ENCODE measurements around the gene CTBP2. TPM values are rescaled to one million over a fixed set of nuclear protein-coding genes. Genes with fewer than 3 reads are reported as not detected.
"Not testable (repeated sequence)": the region's sequence is repeated elsewhere in the genome, so short reads cannot be mapped to it uniquely, and the experiment has no call there.

The CTBP2 gene
- total and polyA plus RNA-seq, 4 donors, result 32.4 to 85.7 (median 68.7) TPM

DNA sequence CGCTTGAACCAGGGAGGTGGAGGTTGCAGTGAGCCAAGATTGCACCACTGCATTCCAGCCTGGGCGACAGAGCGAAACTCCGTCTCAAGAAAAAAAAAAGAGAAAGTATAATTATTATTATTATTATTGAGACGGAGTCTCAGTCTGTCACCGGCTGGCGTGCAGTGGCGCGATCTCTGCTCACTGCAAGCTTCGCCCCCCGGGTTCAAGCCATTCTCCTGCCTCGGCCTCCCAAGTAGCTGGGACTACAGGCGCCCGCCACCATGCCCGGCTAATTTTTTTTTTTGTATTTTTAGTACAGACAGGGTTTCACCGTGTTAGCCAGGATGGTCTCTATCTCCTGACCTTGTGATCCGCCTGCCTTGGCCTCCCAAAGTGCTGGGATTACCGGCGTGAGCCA is 2.9 kb upstream of the CTBP2 start:
- H3K4me3 ChIP-seq (ENCODE audit: low read length in 2 of 2); H3K27ac ChIP-seq (ENCODE audit: low read depth in 1 of 2, low read length in 2 of 2); H3K9me3 ChIP-seq (ENCODE audit: control insufficient read depth, low read length); DNase-seq; H3K4me1 ChIP-seq (ENCODE audit: control insufficient read depth in 1 of 2, insufficient read depth in 2 of 2, low read length in 2 of 2); ATAC-seq (ENCODE audit: low FRiP score); H3K36me3 ChIP-seq (ENCODE audit: control insufficient read depth in 1 of 2, insufficient read depth in 2 of 2, low read length in 1 of 2); H3K27me3 ChIP-seq (ENCODE audit: control insufficient read depth in 1 of 2, insufficient read depth in 2 of 2, low read length in 1 of 2): not testable (repeated sequence)
- intact Hi-C loops (cut with DNase I), result loop anchor here in 1 of 2 donors (5.0 kb wide), 1 partner anchor 246 kb away; no protein-coding TSS in a partner anchor
- 97% methylated on average over 19 of the region's 19 CpGs for WGBS, 2 donors

GRCh38 chr10:125162120-125162931 is 2.0 kb upstream of the CTBP2 start:
- Histone ChIP-seq H3K36me3 (ENCODE audit: control insufficient read depth in 1 of 2, insufficient read depth in 2 of 2, low read length in 1 of 2) (no peaks in the 10 kb centered on the region), H3K9me3 (ENCODE audit: control insufficient read depth, low read length) (no peaks in the 10 kb centered on the region), H3K4me1 (ENCODE audit: control insufficient read depth in 1 of 2, insufficient read depth in 2 of 2, low read length in 2 of 2) (peaks cover 0 to 4% of the 10 kb centered on the region in 2 donors), H3K27me3 (ENCODE audit: control insufficient read depth in 1 of 2, insufficient read depth in 2 of 2, low read length in 1 of 2) (no peaks in the 10 kb centered on the region), H3K4me3 (ENCODE audit: low read length in 2 of 2) (peak overlapping the region; percentile 83 to 99), H3K27ac (ENCODE audit: low read depth in 1 of 2, low read length in 2 of 2) (peak overlapping the region in 1 of 2 donors; percentile 95)
- intact Hi-C loops (cut with DNase I), result loop anchor here in 1 of 2 donors (5.0 kb wide), 1 partner anchor 245 kb away; no protein-coding TSS in a partner anchor
- WGBS, 2 donors, result 74 to 75% methylated on average over 51 of the region's 51 CpGs
- DNase-seq, result peak in 1 of 2 donors; percentile 76
- ATAC-seq (ENCODE audit: low FRiP score), result no peak

DNA sequence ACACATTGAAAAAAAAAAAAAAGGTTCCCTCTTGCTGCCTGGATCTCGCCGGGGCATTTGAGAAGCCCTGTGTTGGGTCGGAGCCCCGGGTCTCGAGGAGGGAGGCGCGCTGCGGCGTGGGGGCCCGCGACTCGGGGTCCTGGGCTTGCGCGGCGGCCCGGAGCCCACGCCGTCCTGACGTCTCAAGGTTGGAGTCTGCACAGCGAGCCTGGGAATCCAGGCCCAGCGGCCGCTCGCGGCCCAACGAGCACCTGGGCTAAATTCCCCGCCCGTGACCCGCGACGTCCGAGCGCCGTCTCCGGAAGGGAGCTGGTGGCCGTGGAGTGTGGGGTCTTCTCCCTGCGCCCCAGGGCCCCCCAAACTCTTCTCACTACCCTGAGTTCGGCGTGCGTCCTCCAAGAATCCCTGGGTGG is 1.4 kb upstream of the CTBP2 start:
- peak; percentile 12 for ATAC-seq (ENCODE audit: low FRiP score)
- no peaks in the 10 kb centered on the region for H3K36me3 ChIP-seq (ENCODE audit: control insufficient read depth in 1 of 2, insufficient read depth in 2 of 2, low read length in 1 of 2)
- peak in 1 of 2 donors; percentile 81 for DNase-seq
- no peaks in the 10 kb centered on the region for H3K27me3 ChIP-seq (ENCODE audit: control insufficient read depth in 1 of 2, insufficient read depth in 2 of 2, low read length in 1 of 2)
- no peaks in the 10 kb centered on the region for H3K9me3 ChIP-seq (ENCODE audit: control insufficient read depth, low read length)
- H3K27ac ChIP-seq (ENCODE audit: low read depth in 1 of 2, low read length in 2 of 2), result peak overlapping the region in 1 of 2 donors; percentile 95
- peak overlapping the region; percentile 83 to 99 for H3K4me3 ChIP-seq (ENCODE audit: low read length in 2 of 2)
- intact Hi-C loops (cut with DNase I), result loop anchor here in 1 of 2 donors (2.0 to 5.0 kb wide), 2 partner anchors 77 to 244 kb away; no protein-coding TSS in a partner anchor
- WGBS, 2 donors, result 1% methylated on average over 32 to 39 of the region's 39 CpGs
- peaks cover 0 to 8% of the 10 kb centered on the region in 2 donors for H3K4me1 ChIP-seq (ENCODE audit: control insufficient read depth in 1 of 2, insufficient read depth in 2 of 2, low read length in 2 of 2)

GRCh38 chr10:125160856-125161706 is 718 bp upstream of the CTBP2 start:
- WGBS, 2 donors, result 0% methylated on average over 60 to 76 of the region's 76 CpGs
- Histone ChIP-seq H3K4me3 (ENCODE audit: low read length in 2 of 2) (peak overlapping the region; percentile 83 to 99), H3K9me3 (ENCODE audit: control insufficient read depth, low read length) (no peaks in the 10 kb centered on the region), H3K4me1 (ENCODE audit: control insufficient read depth in 1 of 2, insufficient read depth in 2 of 2, low read length in 2 of 2) (peaks cover 0 to 9% of the 10 kb centered on the region in 2 donors), H3K27ac (ENCODE audit: low read depth in 1 of 2, low read length in 2 of 2) (peak overlapping the region; percentile 51 to 95), H3K27me3 (ENCODE audit: control insufficient read depth in 1 of 2, insufficient read depth in 2 of 2, low read length in 1 of 2) (no peaks in the 10 kb centered on the region), H3K36me3 (ENCODE audit: control insufficient read depth in 1 of 2, insufficient read depth in 2 of 2, low read length in 1 of 2) (no peaks in the 10 kb centered on the region)
- DNase-seq (peak; percentile 84 to 91), ATAC-seq (ENCODE audit: low FRiP score) (peak; percentile 75)
- intact Hi-C loops (cut with DNase I), result loop anchor here in 1 of 2 donors (2.0 to 5.0 kb wide), 2 partner anchors 76 to 244 kb away; no protein-coding TSS in a partner anchor

DNA sequence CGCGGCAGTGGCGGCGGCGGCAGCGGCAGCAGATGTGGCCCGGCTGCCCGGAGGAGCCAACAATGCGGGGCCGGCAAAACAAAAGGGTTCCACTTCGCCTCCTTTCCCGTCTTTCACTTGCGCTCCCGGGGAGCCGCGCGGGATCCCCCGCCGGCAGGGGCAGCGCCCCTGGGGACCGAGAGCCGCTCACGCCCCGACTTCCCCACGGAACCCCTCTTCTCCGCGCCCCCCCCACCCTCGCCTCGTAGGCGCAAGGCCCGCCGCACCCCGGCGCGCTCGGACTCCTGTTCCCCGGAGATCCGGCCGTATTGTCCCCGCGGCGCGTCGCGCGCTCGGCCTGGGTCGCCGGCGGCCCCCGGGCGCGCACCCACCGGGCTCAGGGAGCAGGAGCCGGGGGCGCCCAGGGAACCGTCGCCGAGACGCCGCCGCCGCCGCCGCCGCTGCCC is 854 bp downstream of the CTBP2 start:
- DNase-seq, result peak in 1 of 2 donors; percentile 82
- peak overlapping the region; percentile 98 to 99 for H3K27ac ChIP-seq (ENCODE audit: low read depth in 1 of 2, low read length in 2 of 2)
- 1% methylated on average over 46 to 66 of the region's 66 CpGs for WGBS, 2 donors
- peak overlapping the region; percentile 83 to 99 for H3K4me3 ChIP-seq (ENCODE audit: low read length in 2 of 2)
- ATAC-seq (ENCODE audit: low FRiP score), result no peak
- H3K4me1 ChIP-seq (ENCODE audit: control insufficient read depth in 1 of 2, insufficient read depth in 2 of 2, low read length in 2 of 2), result peaks cover 0 to 14% of the 10 kb centered on the region in 2 donors
- no peaks in the 10 kb centered on the region for H3K9me3 ChIP-seq (ENCODE audit: control insufficient read depth, low read length)
- H3K27me3 ChIP-seq (ENCODE audit: control insufficient read depth in 1 of 2, insufficient read depth in 2 of 2, low read length in 1 of 2), result no peaks in the 10 kb centered on the region
- no peaks in the 10 kb centered on the region for H3K36me3 ChIP-seq (ENCODE audit: control insufficient read depth in 1 of 2, insufficient read depth in 2 of 2, low read length in 1 of 2)
- intact Hi-C loops (cut with DNase I), result loop anchor here (5.0 to 10.0 kb wide), 3 partner anchors 77 to 255 kb away; no protein-coding TSS in a partner anchor

DNA sequence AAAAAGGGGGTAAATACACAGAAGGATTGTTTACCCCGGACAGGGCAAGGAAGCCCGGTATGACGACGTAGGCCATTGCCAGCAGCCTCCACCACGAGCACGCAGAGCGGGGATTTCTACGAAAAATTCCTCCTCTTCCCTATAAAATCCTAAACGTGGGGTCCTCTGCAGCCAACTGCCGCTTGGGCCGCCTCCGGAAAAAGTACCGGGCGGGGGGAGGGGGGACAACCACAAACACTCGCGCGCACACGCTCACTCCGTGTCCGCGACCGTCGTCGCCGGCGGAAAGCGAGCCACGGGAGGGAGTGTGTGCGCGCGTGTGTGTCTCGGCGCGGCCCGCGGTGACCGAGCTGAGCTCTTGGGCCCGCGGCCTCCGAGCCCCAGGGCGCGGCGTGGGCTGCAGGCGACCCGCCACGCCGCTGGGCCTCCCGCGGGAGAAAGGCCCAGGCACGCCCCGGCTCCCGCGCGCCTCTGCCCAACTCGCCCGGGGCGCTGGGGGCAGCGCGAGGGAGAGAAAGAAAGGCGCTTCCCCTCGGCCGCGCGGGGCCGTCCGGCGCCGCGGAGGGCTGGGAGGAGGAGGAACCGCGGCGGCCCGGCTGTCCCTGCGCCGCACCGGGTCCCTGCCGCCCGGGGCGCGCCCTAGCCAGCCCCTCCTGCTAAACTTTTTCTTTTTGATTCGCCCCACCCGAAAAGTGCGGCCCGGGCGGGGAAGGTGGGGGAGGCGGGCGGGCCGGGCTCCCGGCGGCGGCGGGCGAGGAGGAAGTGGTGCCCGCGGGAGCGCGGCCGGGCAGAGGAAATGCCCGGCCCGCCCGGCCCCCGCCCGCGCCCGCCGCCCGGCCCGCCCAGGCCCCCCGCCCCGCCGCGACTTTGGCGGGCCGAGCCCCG is 1.5 kb downstream of the CTBP2 start:
- DNase-seq (peak; percentile 67 to 83), ATAC-seq (ENCODE audit: low FRiP score) (peak; percentile 39)
- Histone ChIP-seq H3K9me3 (ENCODE audit: control insufficient read depth, low read length) (no peaks in the 10 kb centered on the region), H3K27me3 (ENCODE audit: control insufficient read depth in 1 of 2, insufficient read depth in 2 of 2, low read length in 1 of 2) (no peaks in the 10 kb centered on the region), H3K27ac (ENCODE audit: low read depth in 1 of 2, low read length in 2 of 2) (peak overlapping the region; percentile 98 to 99), H3K4me1 (ENCODE audit: control insufficient read depth in 1 of 2, insufficient read depth in 2 of 2, low read length in 2 of 2) (peaks cover 0 to 14% of the 10 kb centered on the region in 2 donors), H3K4me3 (ENCODE audit: low read length in 2 of 2) (peak overlapping the region; percentile 83 to 99), H3K36me3 (ENCODE audit: control insufficient read depth in 1 of 2, insufficient read depth in 2 of 2, low read length in 1 of 2) (no peaks in the 10 kb centered on the region)
- WGBS, 2 donors, result 0 to 1% methylated on average over 81 to 115 of the region's 115 CpGs
- intact Hi-C loops (cut with DNase I), result loop anchor here (5.0 to 10.0 kb wide), 3 partner anchors 77 to 254 kb away; no protein-coding TSS in a partner anchor

DNA sequence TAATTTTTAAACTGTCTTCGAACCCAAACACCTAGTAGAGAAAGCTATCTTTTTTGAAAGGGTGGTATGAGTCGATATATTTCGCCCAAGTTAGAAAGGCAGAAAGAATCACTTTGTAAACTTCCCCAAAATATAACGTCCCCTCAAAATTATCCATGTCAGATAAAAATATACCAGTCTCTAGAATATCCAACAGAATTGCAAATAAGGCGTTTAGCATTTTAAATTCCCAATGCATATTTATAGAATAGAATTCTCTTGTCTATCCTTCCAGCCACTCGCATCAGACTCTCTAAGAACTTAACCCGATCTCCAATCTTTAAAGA is 2.1 kb downstream of the CTBP2 start:
- ATAC-seq (ENCODE audit: low FRiP score) (no peak), DNase-seq (no peak)
- Histone ChIP-seq H3K4me3 (ENCODE audit: low read length in 2 of 2) (peak overlapping the region; percentile 83 to 99), H3K36me3 (ENCODE audit: control insufficient read depth in 1 of 2, insufficient read depth in 2 of 2, low read length in 1 of 2) (no peaks in the 10 kb centered on the region), H3K27me3 (ENCODE audit: control insufficient read depth in 1 of 2, insufficient read depth in 2 of 2, low read length in 1 of 2) (no peaks in the 10 kb centered on the region), H3K9me3 (ENCODE audit: control insufficient read depth, low read length) (no peaks in the 10 kb centered on the region), H3K27ac (ENCODE audit: low read depth in 1 of 2, low read length in 2 of 2) (peak overlapping the region; percentile 85 to 98), H3K4me1 (ENCODE audit: control insufficient read depth in 1 of 2, insufficient read depth in 2 of 2, low read length in 2 of 2) (peaks cover 0 to 14% of the 10 kb centered on the region in 2 donors)
- 3 to 6% methylated on average over 7 of the region's 7 CpGs for WGBS, 2 donors
- intact Hi-C loops (cut with DNase I), result loop anchor here (5.0 to 10.0 kb wide), 3 partner anchors 76 to 253 kb away; no protein-coding TSS in a partner anchor

Measured in aorta (tissue), 5 donors.